GM18498 (cell line): ENCODE measurements around the gene NLRP3.
A peak's percentile ranks its signal among the peaks of the same experiment; 100 is the strongest.
"Not testable (repeated sequence)": the region's sequence is repeated elsewhere in the genome, so short reads cannot be mapped to it uniquely, and the experiment has no call there.

Source experiments
- ATAC-seq: cut with Tn5 transposase; IDR thresholded peaks from one replicate; pipeline ENCODE4 v1.9.1; 2021; ENCODE audit warnings: mild to moderate bottlenecking, moderate library complexity; ENCODE audit not compliant: unreplicated experiment

NLRP3 gene

DNA sequence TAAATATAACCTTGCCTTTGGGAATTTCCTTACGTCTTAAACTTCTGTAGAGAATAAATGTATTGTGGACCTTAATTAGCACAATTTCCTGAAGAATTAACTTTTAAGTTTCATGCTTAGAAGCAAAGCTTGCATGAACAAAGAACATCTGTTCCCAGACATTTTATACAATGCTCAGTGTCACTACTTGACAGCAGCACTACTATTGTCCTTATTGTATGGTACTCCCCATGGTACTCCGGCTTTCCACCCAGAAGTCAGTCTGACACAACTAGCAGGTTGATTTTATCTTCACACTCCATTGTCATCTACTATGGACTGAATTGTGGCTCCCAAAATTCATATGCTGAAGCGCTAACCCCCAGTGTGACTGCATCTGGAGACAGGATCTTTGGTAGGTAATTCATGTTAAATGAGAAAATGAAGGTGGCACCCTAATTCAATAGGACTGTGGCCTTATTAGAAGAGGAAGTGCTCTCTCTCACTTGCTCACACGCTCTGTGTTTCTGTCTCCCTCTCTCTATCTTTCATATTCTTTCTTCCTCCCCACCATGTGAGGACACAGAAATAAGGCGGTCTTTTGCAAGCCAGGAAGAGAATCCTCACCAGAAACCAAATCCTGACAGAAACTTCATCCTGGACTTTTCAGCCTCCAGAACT is 52.6 kb downstream of the NLRP3 start:
- no peak for ATAC-seq

DNA sequence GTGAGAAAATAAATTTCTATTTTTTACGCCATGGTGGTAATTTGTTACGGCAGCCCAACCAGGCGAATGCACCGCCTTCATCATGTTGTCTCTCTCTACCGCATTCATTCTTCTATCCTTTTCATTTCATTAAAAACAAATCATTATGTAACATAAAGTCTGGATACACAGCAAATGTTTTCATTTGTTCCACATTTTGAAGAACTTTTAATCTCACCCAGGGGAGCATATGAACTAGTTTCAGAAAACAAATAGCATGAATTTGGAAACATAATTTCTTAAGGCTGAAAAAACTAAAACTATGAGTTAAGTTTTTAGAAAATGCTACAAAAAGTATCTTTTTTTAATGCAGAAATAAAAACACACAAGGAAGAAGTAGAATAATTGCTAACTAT is 53.2 kb downstream of the NLRP3 start:
- no peak for ATAC-seq

DNA sequence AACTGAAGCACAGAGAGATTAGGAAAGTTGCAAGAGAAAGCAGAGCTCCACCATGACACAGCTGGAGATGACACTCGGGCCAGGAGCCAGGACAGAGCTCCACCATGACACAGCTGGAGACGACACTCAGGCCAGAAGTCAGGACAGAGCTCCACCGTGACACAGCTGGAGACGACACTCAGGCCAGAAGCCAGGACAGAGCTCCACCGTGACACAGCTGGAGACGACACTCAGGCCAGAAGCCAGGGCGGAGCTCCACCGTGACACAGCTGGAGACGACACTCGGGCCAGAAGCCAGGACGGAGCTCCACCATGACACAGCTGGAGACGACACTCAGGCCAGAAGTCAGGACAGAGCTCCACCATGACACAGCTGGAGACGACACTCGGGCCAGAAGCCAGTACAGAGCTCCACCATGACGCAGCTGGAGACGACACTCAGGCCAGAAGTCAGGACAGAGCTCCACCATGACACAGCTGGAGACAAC is 55.0 kb downstream of the NLRP3 start:
- not testable (repeated sequence) for ATAC-seq

DNA sequence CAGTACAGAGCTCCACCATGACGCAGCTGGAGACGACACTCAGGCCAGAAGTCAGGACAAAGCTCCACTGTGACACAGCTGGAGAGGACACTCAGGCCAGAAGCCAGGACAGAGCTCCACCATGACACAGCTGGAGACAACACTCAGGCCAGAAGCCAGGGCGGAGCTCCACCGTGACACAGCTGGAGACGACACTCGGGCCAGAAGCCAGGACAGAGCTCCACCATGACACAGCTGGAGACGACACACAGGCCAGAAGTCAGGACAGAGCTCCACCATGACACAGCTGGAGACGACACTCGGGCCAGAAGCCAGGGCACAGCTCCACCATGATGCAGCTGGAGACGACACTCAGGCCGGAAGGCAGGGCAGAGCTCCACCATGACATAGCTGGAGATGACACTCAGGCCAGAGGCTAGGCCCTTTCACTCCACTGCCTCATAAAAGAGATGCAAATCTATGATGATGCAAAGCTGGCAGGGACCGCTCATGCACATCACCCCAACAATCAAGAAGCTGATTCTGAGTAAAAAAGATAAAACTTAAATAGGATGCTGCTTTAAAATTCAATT is 55.6 kb downstream of the NLRP3 start:
- ATAC-seq: no peak

DNA sequence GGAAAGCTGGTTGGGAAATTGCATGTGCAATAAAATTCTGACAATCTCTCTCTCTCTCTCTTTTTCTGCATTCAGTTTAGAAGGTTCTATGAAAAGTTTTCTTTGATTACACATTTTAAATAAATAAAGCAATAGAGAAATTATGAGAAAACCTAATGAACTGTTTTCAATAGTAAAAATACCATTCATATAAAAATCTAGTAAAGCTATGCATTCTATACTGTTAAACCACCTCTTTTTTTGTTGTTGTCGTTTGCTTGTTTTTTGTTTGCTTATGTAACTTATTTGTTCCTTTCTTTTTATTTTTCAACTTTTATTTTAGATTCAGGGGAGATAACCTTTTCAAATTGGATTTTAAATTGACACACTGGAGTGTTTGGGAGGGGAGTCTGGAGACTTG is 56.1 kb downstream of the NLRP3 start:
- no peak for ATAC-seq

DNA sequence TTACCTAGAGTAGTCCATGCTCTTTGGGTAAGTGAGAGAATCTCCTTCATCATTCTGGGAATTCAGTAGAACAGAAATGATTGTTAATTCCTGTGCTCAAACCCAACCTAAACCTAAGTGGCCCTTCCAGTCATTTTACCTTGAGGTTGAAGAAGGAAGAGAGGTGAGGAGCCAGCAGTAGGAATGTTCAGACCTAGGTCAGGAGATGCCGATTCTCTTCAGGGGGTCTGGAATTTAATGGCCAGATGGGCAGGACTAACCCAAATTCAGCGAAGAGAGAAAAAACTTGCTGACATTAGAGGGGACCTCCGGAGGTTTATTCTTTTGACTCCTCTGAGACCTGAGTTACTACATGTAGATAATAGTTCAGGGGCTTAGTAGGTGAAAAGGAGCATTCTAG is 58.4 kb downstream of the NLRP3 start:
- ATAC-seq: no peak

DNA sequence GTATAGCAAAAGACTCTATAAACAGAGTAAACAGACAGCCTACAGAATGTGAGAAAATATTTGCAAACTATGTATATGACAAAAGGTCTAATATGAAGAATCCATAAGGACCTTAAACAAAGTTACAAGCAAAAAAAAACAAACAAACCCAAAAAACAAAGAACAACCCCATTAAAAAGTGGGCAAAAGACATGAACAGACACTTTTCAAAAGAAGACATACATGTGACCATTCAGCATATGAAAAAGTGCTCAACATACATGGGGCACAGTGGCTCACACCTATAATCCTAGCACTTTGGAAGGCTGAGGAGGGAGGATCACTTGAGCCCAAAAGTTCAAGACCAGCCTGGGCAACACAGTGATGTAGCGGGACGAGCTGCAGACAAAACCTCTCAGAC is 59.8 kb downstream of the NLRP3 start:
- no peak for ATAC-seq

DNA sequence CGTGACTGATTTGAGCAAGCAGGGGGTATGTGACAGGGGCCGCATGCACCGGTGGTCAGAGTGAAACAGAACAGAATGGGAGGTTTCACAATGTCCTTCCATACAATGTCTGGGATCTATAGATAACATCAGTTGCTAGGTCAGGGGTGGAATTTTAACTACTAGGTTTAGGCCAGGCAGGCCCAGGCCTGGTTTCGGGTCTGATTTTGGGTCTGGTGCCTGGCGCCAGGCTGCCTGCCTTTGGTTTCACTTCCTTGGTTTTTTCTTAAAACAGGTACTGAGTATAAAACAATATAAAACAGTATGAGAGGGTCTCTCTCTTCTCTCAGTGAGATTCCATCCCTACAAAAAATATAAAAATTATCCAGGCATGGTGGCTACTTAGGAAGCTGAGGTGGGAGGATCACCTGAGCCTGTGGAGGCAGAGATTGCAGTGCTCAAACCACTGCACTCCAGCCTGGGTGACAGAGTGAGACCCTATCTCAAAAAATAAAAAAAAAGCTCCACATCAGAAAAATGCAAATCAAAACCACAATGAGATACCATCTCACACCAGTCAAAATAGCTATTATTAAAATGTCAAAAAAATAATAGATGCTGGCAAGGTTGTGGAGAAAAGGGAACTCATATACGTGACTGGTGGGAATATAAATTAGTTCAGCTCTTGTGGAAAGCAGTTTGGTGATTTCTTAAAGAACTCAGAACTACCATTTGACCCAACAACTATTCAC is 60.5 kb downstream of the NLRP3 start:
- not testable (repeated sequence) for ATAC-seq

DNA sequence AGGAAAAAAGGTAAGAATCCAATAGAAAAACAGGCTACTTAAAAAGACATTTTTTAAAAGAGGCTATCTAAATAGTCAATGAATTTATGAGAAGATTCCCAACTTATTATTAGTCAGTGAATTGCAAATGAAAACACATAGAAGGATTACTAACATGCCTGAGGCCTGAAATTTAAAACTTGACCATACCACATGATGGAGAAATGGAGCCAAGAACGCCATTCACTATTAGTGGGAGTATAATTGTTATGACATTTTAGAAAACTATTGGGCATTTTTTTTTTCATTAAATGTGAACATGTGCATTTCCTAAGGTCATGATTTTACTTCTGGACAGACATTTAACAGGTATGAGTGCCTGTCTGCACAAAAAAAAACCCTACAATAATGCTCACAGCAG is 66.8 kb downstream of the NLRP3 start:
- no peak for ATAC-seq

DNA sequence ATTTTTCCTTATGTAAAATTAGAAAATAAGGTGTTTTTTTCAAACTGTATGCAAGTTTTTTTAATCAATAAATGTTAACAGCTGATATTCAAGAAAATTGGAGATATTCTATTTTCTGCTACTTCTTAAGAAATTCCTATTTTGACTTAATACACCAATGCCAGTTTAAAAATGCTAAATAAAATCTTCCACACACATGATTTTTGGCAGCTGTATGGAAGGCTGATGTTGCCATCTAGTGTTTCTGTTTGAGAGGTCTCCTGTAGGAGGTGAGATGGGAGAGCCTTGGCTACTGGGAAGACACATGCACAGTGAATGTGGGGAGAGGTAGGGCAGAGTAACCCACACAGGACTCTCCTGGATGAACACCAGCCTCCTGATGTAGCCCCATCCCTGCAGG is 71.1 kb downstream of the NLRP3 start:
- ATAC-seq: peak; percentile 79

DNA sequence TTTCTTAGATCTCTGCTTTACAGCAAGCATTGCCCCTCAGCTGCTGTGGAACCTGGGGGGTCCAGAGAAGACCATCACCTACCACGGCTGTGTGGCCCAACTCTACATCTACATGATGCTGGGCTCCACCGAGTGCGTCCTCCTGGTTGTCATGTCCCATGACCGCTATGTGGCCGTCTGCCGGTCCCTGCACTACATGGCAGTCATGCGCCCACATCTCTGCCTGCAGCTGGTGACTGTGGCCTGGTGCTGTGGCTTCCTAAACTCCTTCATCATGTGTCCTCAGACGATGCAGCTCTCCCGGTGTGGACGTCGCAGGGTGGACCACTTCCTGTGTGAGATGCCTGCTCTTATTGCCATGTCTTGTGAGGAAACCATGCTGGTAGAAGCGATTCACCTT is 75.4 kb downstream of the NLRP3 start:
- ATAC-seq: no peak

DNA sequence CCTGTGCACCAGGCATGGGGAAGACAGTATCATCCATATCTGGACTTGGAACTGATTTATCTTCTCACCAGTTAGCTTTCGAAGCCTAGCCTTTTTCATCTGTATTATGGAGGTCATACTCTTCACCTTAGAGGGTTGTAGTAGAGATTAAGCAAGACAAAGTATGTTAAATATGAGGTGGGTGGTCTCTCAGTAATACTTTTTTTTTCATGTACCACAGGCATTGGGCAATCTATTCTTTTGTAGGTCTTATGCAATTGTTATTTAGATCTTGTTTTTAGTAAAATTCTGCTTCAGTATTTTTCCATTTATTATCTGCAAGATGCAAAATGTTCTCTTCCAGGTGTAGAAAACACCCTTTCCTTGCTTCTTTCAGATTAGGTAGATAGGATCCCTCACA is 77.1 kb downstream of the NLRP3 start:
- no peak for ATAC-seq

DNA sequence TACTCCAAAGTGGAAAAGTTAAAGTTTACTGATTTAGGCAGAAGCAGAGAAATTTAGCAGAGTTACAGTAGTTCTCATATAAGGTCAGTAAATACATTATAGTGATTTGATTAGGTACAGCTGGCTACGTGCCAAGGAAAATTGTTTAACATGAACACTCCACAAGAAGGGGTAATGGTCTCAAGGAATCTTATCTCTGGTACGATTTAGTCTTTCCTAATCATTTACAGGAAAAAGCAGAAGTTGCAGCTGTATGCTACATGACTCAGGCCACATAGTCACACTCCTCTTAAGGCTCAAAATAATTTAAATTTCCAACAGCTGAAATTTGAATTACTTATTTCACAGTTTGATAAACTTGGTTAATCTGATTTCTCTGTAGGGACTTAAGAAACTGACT is 78.8 kb downstream of the NLRP3 start:
- no peak for ATAC-seq

DNA sequence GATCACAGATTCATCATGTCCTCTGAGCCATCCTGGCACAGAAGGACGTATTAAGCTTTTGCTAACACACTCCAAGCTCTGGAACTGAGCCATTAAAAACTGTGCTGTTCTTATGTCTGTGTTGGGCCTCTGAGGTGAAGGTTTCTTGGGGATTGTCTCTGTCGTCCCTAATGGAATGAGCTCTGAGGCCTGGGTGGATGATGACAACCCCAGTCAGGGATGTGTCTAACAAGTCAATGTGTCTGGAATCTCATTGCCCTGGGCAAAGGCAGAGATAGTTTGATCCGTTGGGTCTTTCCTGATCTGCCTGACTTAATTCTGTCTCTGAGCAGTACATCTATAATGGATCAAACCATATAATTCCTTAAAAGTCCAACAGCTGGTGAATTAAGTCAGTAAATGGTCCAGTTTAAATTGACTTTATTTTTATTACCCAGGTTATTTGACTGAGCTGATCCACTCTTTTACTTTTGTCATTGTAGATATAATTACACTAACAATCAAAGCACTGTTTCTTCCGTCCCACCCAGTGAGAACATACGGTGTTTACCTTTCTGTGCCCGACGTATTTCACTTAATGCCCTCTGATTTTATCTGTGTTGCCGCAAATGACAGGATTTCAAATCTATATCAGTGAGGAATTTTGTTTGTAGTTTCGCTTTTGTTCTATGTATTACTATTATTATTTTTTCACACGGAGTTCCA is 80.8 kb downstream of the NLRP3 start:
- ATAC-seq: no peak
